Right atrium auricular region (tissue), 2 donors: Measurements from ENCODE around the gene ELF3. TPM values are rescaled to one million over a fixed set of nuclear protein-coding genes. Genes with fewer than 3 reads are reported as not detected.
"Not testable (repeated sequence)": the region's sequence is repeated elsewhere in the genome, so short reads cannot be mapped to it uniquely, and the experiment has no call there.

Source experiments
- DNase-seq: peaks from one replicate; pipeline ENCODE4 v3.0.0-alpha.2; 2019; ENCODE audit warnings: low spot score
- H3K27ac ChIP-seq, 2 donors: fragments of 200-600 bp; sonication (generic); 1 replicate in 1 of 2; 2 replicates in 1 of 2; pipeline ENCODE4 v1.5.1; 2016 to 2019
- H3K27me3 ChIP-seq, 2 donors: fragments of 200-600 bp; sonication (generic); one replicate each; pipeline versions ENCODE4 v1.5.1 to v1.6.0; 2017 to 2019
- H3K36me3 ChIP-seq: fragments of 200-600 bp; sonication (generic); one replicate; pipeline ENCODE4 v1.5.1; 2016
- H3K4me1 ChIP-seq, 2 donors: fragments of 200-600 bp; sonication (generic); one replicate each; pipeline versions ENCODE4 v1.5.1 to v1.6.0; 2017 to 2019
- H3K4me3 ChIP-seq, 2 donors: fragments of 200-600 bp; sonication (generic); 1 replicate in 1 of 2; 2 replicates in 1 of 2; pipeline ENCODE4 v1.5.1; 2017 to 2019; ENCODE audit warnings: mild to moderate bottlenecking in 1 of 2, moderate library complexity in 1 of 2
- H3K9me3 ChIP-seq, 2 donors: fragments of 200-600 bp; sonication (generic); one replicate each; pipeline ENCODE4 v1.5.1; 2019
- total RNA-seq, 2 donors: library from RNA; depleted of rRNA; stranded (reverse); fragments of >200 nt; gene quantifications; one replicate each; pipeline ENCODE4 v1.1.0, GENCODE V29; 2016
- TF ChIP-seq, protein P1 (sequence below), 2 donors: fragments of 200-600 bp; sonication (generic); IDR thresholded peaks; one replicate each; pipeline ENCODE4 v1.5.1; 2019; ENCODE audit warnings: antibody characterized with exemption in 2 of 2

Gene ELF3
- total RNA-seq, 2 donors from 2014 or later = 1.7 TPM; not detected in 1

DNA sequence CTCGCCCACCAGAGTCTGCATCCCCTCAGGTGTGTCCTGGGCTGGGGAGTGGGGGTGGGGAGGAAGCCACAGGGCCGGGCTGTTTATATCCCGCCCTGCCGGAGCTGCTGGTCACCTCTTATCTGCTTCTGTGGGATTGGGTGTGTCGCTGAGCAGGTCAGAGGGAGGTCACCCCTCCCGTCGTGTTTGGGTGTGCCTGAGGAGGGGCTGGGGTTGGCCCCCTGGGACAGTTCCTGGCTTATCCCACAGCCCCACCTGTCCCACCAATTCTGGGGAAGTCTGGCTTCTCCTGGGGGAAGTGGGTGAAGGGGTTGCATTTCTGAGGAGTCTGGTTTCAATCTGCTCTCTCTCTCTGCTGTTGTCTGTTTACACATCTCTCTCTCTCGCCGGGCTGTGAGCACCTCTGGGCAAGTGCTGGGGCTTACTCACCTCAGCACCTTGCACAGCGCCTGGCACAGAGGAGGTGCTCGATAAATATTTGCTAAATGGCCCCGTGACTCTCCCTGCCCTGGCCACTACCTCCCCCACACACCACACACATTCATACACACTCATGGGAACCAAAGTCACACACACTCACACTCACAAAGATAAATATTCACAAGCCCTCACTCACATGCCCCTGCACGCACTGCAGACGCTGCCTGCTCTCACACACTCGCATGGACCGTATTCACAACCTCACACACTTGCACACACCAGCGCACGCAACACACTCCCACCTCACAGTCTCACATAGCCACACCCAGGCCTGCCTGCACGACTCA is 8.3 kb downstream of the ELF3 start:
- H3K36me3 ChIP-seq = no peaks in the 10 kb centered on the region
- H3K27ac ChIP-seq = no peak overlapping the region
- no peaks in the 10 kb centered on the region for H3K9me3 ChIP-seq
- no peak for DNase-seq
- H3K4me3 ChIP-seq = no peak overlapping the region
- H3K4me1 ChIP-seq = peaks cover 0 to 7% of the 10 kb centered on the region in 2 donors
- TF ChIP-seq, protein P1, sequence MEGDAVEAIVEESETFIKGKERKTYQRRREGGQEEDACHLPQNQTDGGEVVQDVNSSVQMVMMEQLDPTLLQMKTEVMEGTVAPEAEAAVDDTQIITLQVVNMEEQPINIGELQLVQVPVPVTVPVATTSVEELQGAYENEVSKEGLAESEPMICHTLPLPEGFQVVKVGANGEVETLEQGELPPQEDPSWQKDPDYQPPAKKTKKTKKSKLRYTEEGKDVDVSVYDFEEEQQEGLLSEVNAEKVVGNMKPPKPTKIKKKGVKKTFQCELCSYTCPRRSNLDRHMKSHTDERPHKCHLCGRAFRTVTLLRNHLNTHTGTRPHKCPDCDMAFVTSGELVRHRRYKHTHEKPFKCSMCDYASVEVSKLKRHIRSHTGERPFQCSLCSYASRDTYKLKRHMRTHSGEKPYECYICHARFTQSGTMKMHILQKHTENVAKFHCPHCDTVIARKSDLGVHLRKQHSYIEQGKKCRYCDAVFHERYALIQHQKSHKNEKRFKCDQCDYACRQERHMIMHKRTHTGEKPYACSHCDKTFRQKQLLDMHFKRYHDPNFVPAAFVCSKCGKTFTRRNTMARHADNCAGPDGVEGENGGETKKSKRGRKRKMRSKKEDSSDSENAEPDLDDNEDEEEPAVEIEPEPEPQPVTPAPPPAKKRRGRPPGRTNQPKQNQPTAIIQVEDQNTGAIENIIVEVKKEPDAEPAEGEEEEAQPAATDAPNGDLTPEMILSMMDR (IDR thresholded peaks at IDR 0.05) = no peak
- H3K27me3 ChIP-seq = no peaks in the 10 kb centered on the region

DNA sequence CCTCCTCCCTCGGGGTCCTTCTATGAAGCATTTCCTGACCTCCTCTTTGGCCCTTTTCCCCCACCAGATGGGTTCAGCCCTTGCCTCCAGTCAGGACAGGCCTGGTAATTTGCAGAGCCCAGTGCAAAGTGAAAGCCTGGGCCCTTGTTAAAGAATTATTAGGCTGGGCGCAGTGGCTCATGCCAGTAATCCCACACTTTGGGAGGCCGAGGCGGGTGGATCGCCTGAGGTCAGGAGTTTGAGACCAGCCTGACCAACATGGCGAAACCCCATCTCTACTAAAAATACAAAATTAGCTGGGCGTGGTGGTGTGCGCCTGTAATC is 8.8 kb downstream of the ELF3 start:
- not testable (repeated sequence) for H3K27me3 ChIP-seq, H3K4me3 ChIP-seq, H3K4me1 ChIP-seq, H3K36me3 ChIP-seq, H3K9me3 ChIP-seq, DNase-seq, H3K27ac ChIP-seq

DNA sequence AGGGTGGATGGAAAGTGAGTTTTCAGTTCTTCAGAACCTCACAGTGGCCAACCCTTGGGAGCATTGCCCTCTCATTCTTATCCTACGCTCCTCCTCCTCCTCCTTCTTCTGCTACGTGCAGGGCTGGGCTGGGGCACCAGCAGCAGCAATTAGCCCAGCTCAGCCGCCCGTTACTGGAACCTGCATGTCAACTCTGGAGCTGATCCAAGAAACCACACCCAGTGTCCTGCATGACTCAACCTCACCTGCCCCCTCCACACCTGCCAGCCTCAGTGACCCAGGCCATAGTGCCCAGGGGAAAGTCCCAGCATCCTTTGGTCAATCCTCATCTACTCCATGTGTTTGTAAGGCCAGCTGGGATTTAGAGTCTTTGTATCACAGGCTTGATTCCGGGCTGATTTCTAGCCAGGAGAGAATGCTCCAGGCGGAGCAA is 12.6 kb downstream of the ELF3 start:
- Histone ChIP-seq H3K36me3 (no peaks in the 10 kb centered on the region), H3K9me3 (no peaks in the 10 kb centered on the region), H3K27me3 (no peaks in the 10 kb centered on the region), H3K27ac (no peak overlapping the region), H3K4me3 (no peak overlapping the region), H3K4me1 (peaks cover 0 to 6% of the 10 kb centered on the region in 2 donors)
- DNase-seq = no peak
- TF ChIP-seq, protein P1 (IDR thresholded peaks at IDR 0.05) = no peak

DNA sequence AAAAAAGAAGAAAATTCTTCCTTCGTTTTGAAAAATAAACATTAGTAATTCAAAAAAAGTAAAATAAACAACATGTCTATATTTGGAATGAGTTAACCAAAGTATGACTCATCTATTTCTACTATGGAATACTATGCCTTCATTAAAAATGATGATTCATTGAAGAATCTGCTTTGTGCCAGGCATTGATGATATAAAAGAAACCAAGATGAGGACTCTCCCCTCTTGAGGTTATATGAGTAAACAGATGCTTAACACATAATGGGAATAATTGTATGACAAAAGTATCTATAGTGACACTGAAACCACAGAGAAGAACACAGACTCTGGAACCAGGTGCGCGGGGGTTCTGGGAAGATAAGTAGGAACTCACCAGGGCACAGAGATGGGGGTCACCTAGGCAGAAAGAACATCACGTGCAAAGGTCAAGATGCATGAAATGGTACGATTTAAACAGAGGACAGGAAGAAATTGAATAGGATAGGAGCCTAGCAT is 18.8 kb downstream of the ELF3 start:
- no peaks in the 10 kb centered on the region for H3K36me3 ChIP-seq
- DNase-seq = no peak
- no peaks in the 10 kb centered on the region for H3K4me1 ChIP-seq
- no peak overlapping the region for H3K4me3 ChIP-seq
- H3K9me3 ChIP-seq = no peaks in the 10 kb centered on the region
- TF ChIP-seq, protein P1 (IDR thresholded peaks at IDR 0.05) = no peak
- H3K27me3 ChIP-seq = no peaks in the 10 kb centered on the region
- no peak overlapping the region for H3K27ac ChIP-seq

DNA sequence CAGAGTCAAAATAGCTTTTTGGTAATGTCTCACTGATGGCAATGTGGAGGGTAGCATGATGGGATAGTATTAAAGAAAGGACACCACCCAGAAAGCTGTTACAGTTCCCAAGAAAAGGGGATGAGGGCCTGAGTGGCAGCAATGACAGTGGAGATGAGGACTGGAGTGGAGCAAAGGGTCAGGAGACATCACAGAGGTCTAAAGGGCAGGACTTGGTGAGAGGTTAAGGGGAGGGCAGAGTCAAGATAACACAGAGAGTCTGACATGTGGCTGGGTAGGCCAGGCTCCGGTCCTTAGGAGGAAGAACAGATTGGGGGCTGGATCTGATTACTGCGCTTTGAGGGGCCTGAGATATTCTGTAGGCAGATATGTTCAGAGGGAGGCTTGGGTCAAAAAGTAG is 19.3 kb downstream of the ELF3 start:
- Histone ChIP-seq H3K27ac (no peak overlapping the region), H3K9me3 (no peaks in the 10 kb centered on the region), H3K36me3 (no peaks in the 10 kb centered on the region), H3K27me3 (no peaks in the 10 kb centered on the region), H3K4me1 (peaks cover 0 to 4% of the 10 kb centered on the region in 2 donors), H3K4me3 (no peak overlapping the region)
- no peak for DNase-seq
- TF ChIP-seq, protein P1 (IDR thresholded peaks at IDR 0.05) = no peak

DNA sequence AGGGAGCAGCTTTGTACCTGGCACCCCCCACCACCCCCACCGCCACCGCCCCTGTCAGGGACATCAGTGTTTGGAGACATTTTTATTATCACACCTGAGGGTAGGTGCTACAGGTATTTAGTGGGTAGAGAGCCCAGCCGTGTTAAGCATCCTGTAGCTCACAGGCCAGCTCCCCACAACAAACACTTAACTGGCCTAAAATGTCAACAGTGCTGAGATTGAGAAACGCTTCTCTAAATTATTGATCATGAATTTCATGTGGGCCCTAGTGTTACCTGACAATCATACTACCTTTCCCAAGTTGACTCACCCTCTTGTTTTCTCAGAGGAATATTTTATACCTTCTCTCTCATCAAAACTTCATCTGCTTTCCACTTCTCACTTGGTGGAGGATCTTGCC is 21.4 kb downstream of the ELF3 start:
- H3K36me3 ChIP-seq = no peaks in the 10 kb centered on the region
- H3K27ac ChIP-seq = no peak overlapping the region
- no peaks in the 10 kb centered on the region for H3K27me3 ChIP-seq
- DNase-seq = no peak
- H3K4me1 ChIP-seq = peaks cover 0 to 9% of the 10 kb centered on the region in 2 donors
- TF ChIP-seq, protein P1 (IDR thresholded peaks at IDR 0.05) = no peak
- H3K9me3 ChIP-seq = no peaks in the 10 kb centered on the region
- no peak overlapping the region for H3K4me3 ChIP-seq
